Measurements from ENCODE around the gene CTSG. TPM values are rescaled to one million over a fixed set of nuclear protein-coding genes. Genes with fewer than 3 reads are reported as not detected.
"Not testable (repeated sequence)": the region's sequence is repeated elsewhere in the genome, so short reads cannot be mapped to it uniquely, and the experiment has no call there.

CTSG gene
- total and polyA plus RNA-seq, 4 donors: 1.0 to 26.1 (median 3.6) TPM; not detected in 1

- ATAC-seq (ENCODE audit: low FRiP score) (peak; percentile 52), DNase-seq (no peak)
- H3K9me3 ChIP-seq (ENCODE audit: control insufficient read depth, low read length): no peaks in the 10 kb centered on the region
- H3K4me1 ChIP-seq (ENCODE audit: control insufficient read depth in 1 of 2, insufficient read depth in 2 of 2, low read length in 2 of 2): no peaks in the 10 kb centered on the region
- H3K36me3 ChIP-seq (ENCODE audit: control insufficient read depth in 1 of 2, insufficient read depth in 2 of 2, low read length in 1 of 2): no peaks in the 10 kb centered on the region
- no peak overlapping the region for H3K4me3 ChIP-seq (ENCODE audit: low read length in 2 of 2)
- intact Hi-C loops (cut with DNase I): no loop called here
- WGBS, 2 donors: 36 to 41% methylated on average over 3 of the region's 3 CpGs
- no peak overlapping the region for H3K27ac ChIP-seq (ENCODE audit: low read depth in 1 of 2, low read length in 2 of 2)
- no peaks in the 10 kb centered on the region for H3K27me3 ChIP-seq (ENCODE audit: control insufficient read depth in 1 of 2, insufficient read depth in 2 of 2, low read length in 1 of 2)
Measured at GRCh38 chr14:24605435-24606190, 29.6 kb upstream of the CTSG start.

GRCh38 chr14:24597403-24597802 is 21.4 kb upstream of the CTSG start:
- intact Hi-C loops (cut with DNase I): no loop called here
- Histone ChIP-seq H3K36me3 (ENCODE audit: control insufficient read depth in 1 of 2, insufficient read depth in 2 of 2, low read length in 1 of 2) (no peaks in the 10 kb centered on the region), H3K9me3 (ENCODE audit: control insufficient read depth, low read length) (peaks cover 3% of the 10 kb centered on the region), H3K27me3 (ENCODE audit: control insufficient read depth in 1 of 2, insufficient read depth in 2 of 2, low read length in 1 of 2) (no peaks in the 10 kb centered on the region), H3K4me1 (ENCODE audit: control insufficient read depth in 1 of 2, insufficient read depth in 2 of 2, low read length in 2 of 2) (no peaks in the 10 kb centered on the region), H3K27ac (ENCODE audit: low read depth in 1 of 2, low read length in 2 of 2) (no peak overlapping the region), H3K4me3 (ENCODE audit: low read length in 2 of 2) (no peak overlapping the region)
- DNase-seq (no peak), ATAC-seq (ENCODE audit: low FRiP score) (no peak)

GRCh38 chr14:24595073-24595808 is 19.2 kb upstream of the CTSG start:
- H3K27ac ChIP-seq (ENCODE audit: low read depth in 1 of 2, low read length in 2 of 2): no peak overlapping the region
- intact Hi-C loops (cut with DNase I): no loop called here
- ATAC-seq (ENCODE audit: low FRiP score) (no peak), DNase-seq (no peak)
- 75 to 78% methylated on average over 3 of the region's 3 CpGs for WGBS, 2 donors
- peaks cover 3% of the 10 kb centered on the region for H3K9me3 ChIP-seq (ENCODE audit: control insufficient read depth, low read length)
- no peaks in the 10 kb centered on the region for H3K27me3 ChIP-seq (ENCODE audit: control insufficient read depth in 1 of 2, insufficient read depth in 2 of 2, low read length in 1 of 2)
- H3K36me3 ChIP-seq (ENCODE audit: control insufficient read depth in 1 of 2, insufficient read depth in 2 of 2, low read length in 1 of 2): no peaks in the 10 kb centered on the region
- no peak overlapping the region for H3K4me3 ChIP-seq (ENCODE audit: low read length in 2 of 2)
- H3K4me1 ChIP-seq (ENCODE audit: control insufficient read depth in 1 of 2, insufficient read depth in 2 of 2, low read length in 2 of 2): no peaks in the 10 kb centered on the region

GRCh38 chr14:24591004-24591403 is 15.0 kb upstream of the CTSG start:
- 65 to 71% methylated on average over 2 of the region's 2 CpGs for WGBS, 2 donors
- H3K4me3 ChIP-seq (ENCODE audit: low read length in 2 of 2); H3K9me3 ChIP-seq (ENCODE audit: control insufficient read depth, low read length); ATAC-seq (ENCODE audit: low FRiP score); H3K27ac ChIP-seq (ENCODE audit: low read depth in 1 of 2, low read length in 2 of 2); H3K27me3 ChIP-seq (ENCODE audit: control insufficient read depth in 1 of 2, insufficient read depth in 2 of 2, low read length in 1 of 2); H3K4me1 ChIP-seq (ENCODE audit: control insufficient read depth in 1 of 2, insufficient read depth in 2 of 2, low read length in 2 of 2); DNase-seq; intact Hi-C loops (cut with DNase I); H3K36me3 ChIP-seq (ENCODE audit: control insufficient read depth in 1 of 2, insufficient read depth in 2 of 2, low read length in 1 of 2): not testable (repeated sequence)

GRCh38 chr14:24584402-24584801 is 8.4 kb upstream of the CTSG start:
- H3K36me3 ChIP-seq (ENCODE audit: control insufficient read depth in 1 of 2, insufficient read depth in 2 of 2, low read length in 1 of 2); H3K4me1 ChIP-seq (ENCODE audit: control insufficient read depth in 1 of 2, insufficient read depth in 2 of 2, low read length in 2 of 2); intact Hi-C loops (cut with DNase I); ATAC-seq (ENCODE audit: low FRiP score); DNase-seq; H3K27me3 ChIP-seq (ENCODE audit: control insufficient read depth in 1 of 2, insufficient read depth in 2 of 2, low read length in 1 of 2); H3K9me3 ChIP-seq (ENCODE audit: control insufficient read depth, low read length); H3K4me3 ChIP-seq (ENCODE audit: low read length in 2 of 2); H3K27ac ChIP-seq (ENCODE audit: low read depth in 1 of 2, low read length in 2 of 2): not testable (repeated sequence)
- 90 to 95% methylated on average over 2 to 3 of the region's 3 CpGs for WGBS, 2 donors

GRCh38 chr14:24578558-24578957 is 2.5 kb upstream of the CTSG start:
- H3K36me3 ChIP-seq (ENCODE audit: control insufficient read depth in 1 of 2, insufficient read depth in 2 of 2, low read length in 1 of 2): no peaks in the 10 kb centered on the region
- DNase-seq (no peak), ATAC-seq (ENCODE audit: low FRiP score) (no peak)
- H3K4me3 ChIP-seq (ENCODE audit: low read length in 2 of 2): no peak overlapping the region
- no peaks in the 10 kb centered on the region for H3K27me3 ChIP-seq (ENCODE audit: control insufficient read depth in 1 of 2, insufficient read depth in 2 of 2, low read length in 1 of 2)
- H3K4me1 ChIP-seq (ENCODE audit: control insufficient read depth in 1 of 2, insufficient read depth in 2 of 2, low read length in 2 of 2): no peaks in the 10 kb centered on the region
- WGBS, 2 donors: 50 to 51% methylated on average over 2 of the region's 2 CpGs
- intact Hi-C loops (cut with DNase I): no loop called here
- H3K27ac ChIP-seq (ENCODE audit: low read depth in 1 of 2, low read length in 2 of 2): no peak overlapping the region
- H3K9me3 ChIP-seq (ENCODE audit: control insufficient read depth, low read length): no peaks in the 10 kb centered on the region

GRCh38 chr14:24576771-24577170 is 721 bp upstream of the CTSG start:
- Histone ChIP-seq H3K4me1 (ENCODE audit: control insufficient read depth in 1 of 2, insufficient read depth in 2 of 2, low read length in 2 of 2) (no peaks in the 10 kb centered on the region), H3K36me3 (ENCODE audit: control insufficient read depth in 1 of 2, insufficient read depth in 2 of 2, low read length in 1 of 2) (no peaks in the 10 kb centered on the region), H3K27ac (ENCODE audit: low read depth in 1 of 2, low read length in 2 of 2) (no peak overlapping the region), H3K9me3 (ENCODE audit: control insufficient read depth, low read length) (no peaks in the 10 kb centered on the region), H3K4me3 (ENCODE audit: low read length in 2 of 2) (no peak overlapping the region), H3K27me3 (ENCODE audit: control insufficient read depth in 1 of 2, insufficient read depth in 2 of 2, low read length in 1 of 2) (no peaks in the 10 kb centered on the region)
- no peak for DNase-seq
- intact Hi-C loops (cut with DNase I): no loop called here
- ATAC-seq (ENCODE audit: low FRiP score): no peak
- 76 to 80% methylated on average over 5 of the region's 5 CpGs for WGBS, 2 donors

GRCh38 chr14:24574206-24574774 is 1.8 kb downstream of the CTSG start:
- H3K27ac ChIP-seq (ENCODE audit: low read depth in 1 of 2, low read length in 2 of 2): no peak overlapping the region
- no peak for DNase-seq
- 82 to 83% methylated on average over 27 of the region's 27 CpGs for WGBS, 2 donors
- intact Hi-C loops (cut with DNase I): no loop called here
- no peak overlapping the region for H3K4me3 ChIP-seq (ENCODE audit: low read length in 2 of 2)
- H3K36me3 ChIP-seq (ENCODE audit: control insufficient read depth in 1 of 2, insufficient read depth in 2 of 2, low read length in 1 of 2): no peaks in the 10 kb centered on the region
- no peaks in the 10 kb centered on the region for H3K9me3 ChIP-seq (ENCODE audit: control insufficient read depth, low read length)
- no peaks in the 10 kb centered on the region for H3K4me1 ChIP-seq (ENCODE audit: control insufficient read depth in 1 of 2, insufficient read depth in 2 of 2, low read length in 2 of 2)
- no peak for ATAC-seq (ENCODE audit: low FRiP score)
- H3K27me3 ChIP-seq (ENCODE audit: control insufficient read depth in 1 of 2, insufficient read depth in 2 of 2, low read length in 1 of 2): no peaks in the 10 kb centered on the region

GRCh38 chr14:24566318-24566717 is 9.7 kb downstream of the CTSG start:
- Histone ChIP-seq H3K27me3 (ENCODE audit: control insufficient read depth in 1 of 2, insufficient read depth in 2 of 2, low read length in 1 of 2) (no peaks in the 10 kb centered on the region), H3K4me3 (ENCODE audit: low read length in 2 of 2) (no peak overlapping the region), H3K27ac (ENCODE audit: low read depth in 1 of 2, low read length in 2 of 2) (no peak overlapping the region), H3K9me3 (ENCODE audit: control insufficient read depth, low read length) (peaks cover 11% of the 10 kb centered on the region), H3K4me1 (ENCODE audit: control insufficient read depth in 1 of 2, insufficient read depth in 2 of 2, low read length in 2 of 2) (no peaks in the 10 kb centered on the region), H3K36me3 (ENCODE audit: control insufficient read depth in 1 of 2, insufficient read depth in 2 of 2, low read length in 1 of 2) (no peaks in the 10 kb centered on the region)
- no peak for DNase-seq
- no peak for ATAC-seq (ENCODE audit: low FRiP score)
- WGBS, 2 donors: 59 to 60% methylated on average over 2 of the region's 2 CpGs
- intact Hi-C loops (cut with DNase I): no loop called here
